K562 (cell line): ENCODE results near the gene SH3BGRL3. TPM values are rescaled to one million over a fixed set of nuclear protein-coding genes. Genes with fewer than 3 reads are reported as not detected.

Experiments used
- CEBPB ChIP-seq: fragments of 450-650 bp; IDR thresholded peaks from 2 replicates; pipeline ENCODE4 v1.6.1; 2016; ENCODE audit warnings: missing genetic modification characterization, missing compliant biosample characterization
- GTF2A2 ChIP-seq: IDR thresholded peaks from 2 replicates; pipeline ENCODE4 v1.6.1; 2016; ENCODE audit warnings: mild to moderate bottlenecking, missing genetic modification characterization, missing compliant biosample characterization
- ILK ChIP-seq: fragments of 450-650 bp; IDR thresholded peaks from 2 replicates; pipeline ENCODE4 v1.6.1; 2016; ENCODE audit warnings: missing genetic modification characterization, low read depth, mild to moderate bottlenecking, missing compliant biosample characterization, moderate library complexity, borderline replicate concordance
- MBD1 ChIP-seq: fragments of 250-450 bp; sonication (Bioruptor Pico); IDR thresholded peaks from 2 replicates; pipeline ENCODE4 v1.8.0; 2022; ENCODE audit warnings: inconsistent platforms
- PKNOX1 ChIP-seq: fragments of 450-650 bp; IDR thresholded peaks from 2 replicates; pipeline ENCODE4 v1.6.1; 2016
- PTBP1 ChIP-seq: fragments of 200-400 bp; formaldehyde crosslinking; IDR thresholded peaks from 2 replicates; pipeline ENCODE4 v1.6.1; 2017; ENCODE audit warnings: low read depth, low read length
- RREB1 ChIP-seq: fragments of 250-450 bp; sonication (Bioruptor Pico); IDR thresholded peaks from 2 replicates; pipeline ENCODE4 v1.4.0; 2020
- TOE1 ChIP-seq, 2 experiments: fragments of 450-650 bp in 1 of 2; sonication (generic) in 1 of 2; formaldehyde crosslinking in 1 of 2; IDR thresholded peaks; 2 replicates each; pipeline versions ENCODE4 v1.7.1 to v1.8.0; 2016 to 2022; ENCODE audit warnings: borderline replicate concordance in 2 of 2, mild to moderate bottlenecking in 2 of 2, antibody characterized with exemption in 1 of 2, inconsistent platforms in 1 of 2, low read depth in 1 of 2, missing genetic modification reagents in 1 of 2, moderate library complexity in 1 of 2
- UBTF ChIP-seq, 2 experiments: IDR thresholded peaks; 2 replicates each; pipeline ENCODE4 v1.6.1; 2012; ENCODE audit warnings: improper control_type of control experiment in 2 of 2, low read depth in 2 of 2, low read length in 2 of 2, borderline replicate concordance in 1 of 2
- YY1 ChIP-seq, 3 experiments: IDR thresholded peaks; 2 replicates each; pipeline ENCODE4 v1.6.1; 2011; ENCODE audit warnings: low read length in 2 of 3, mild to moderate bottlenecking in 2 of 3, moderate library complexity in 2 of 3, borderline replicate concordance in 1 of 3, control low read depth in 1 of 3, low read depth in 1 of 3; ENCODE audit not compliant: insufficient read depth in 3 of 3, insufficient replicate concordance in 2 of 3, control insufficient read depth in 1 of 3, insufficient read length in 1 of 3; ENCODE audit errors: extremely low read depth in 1 of 3
- ZNF41 ChIP-seq: fragments of 250-450 bp; sonication (Bioruptor Pico); conservative IDR thresholded peaks from 2 replicates; pipeline ENCODE4 v1.4.0; 2020; ENCODE audit warnings: mild to moderate bottlenecking
- polyA plus RNA-seq, 8 experiments: library from polyadenylated mRNA; depleted of rRNA in 4 of 8; stranded (reverse) in 5 of 8; unstranded in 3 of 8; fragments of >200 nt; fragmentation: Nextera tagmentation in 2 of 8; fragmentation: Illumina TruSeq in 1 of 8; extraction: Ambion mirVana in 2 of 8; extraction: Trizol in 1 of 8; gene quantifications; 2 replicates each; pipeline versions ENCODE4 v1.2.1 to v1.2.3, GENCODE V29; 2011 to 2014; ENCODE audit warnings: inconsistent platforms in 1 of 8, missing spikeins in 1 of 8
- total RNA-seq, 7 experiments: library from RNA; depleted of rRNA in 6 of 7; stranded (reverse); fragments of >200 nt in 6 of 7; fragmentation: Illumina TruSeq in 2 of 7; extraction: Trizol in 2 of 7; gene quantifications; 2 replicates each; pipeline versions ENCODE4 v1.2.1 to v1.2.3, GENCODE V29; 2011 to 2021; ENCODE audit warnings: low replicate concordance in 1 of 7

SH3BGRL3 gene
- total and polyA plus RNA-seq, 9 of the 15 experiments (the other 6 are each of a cell fraction or from before 2014, with no cell fraction given) = 30.3 to 140 (median 54.2) TPM

GRCh38 chr1:26306290-26307229, 26.7 kb downstream of the SH3BGRL3 start, which contains the start of gene UBXN11 (continued):
- TF ChIP-seq YY1 (IDR thresholded peaks at IDR 0.05; ENCODE audit: borderline replicate concordance in 1 of 3, control insufficient read depth in 1 of 3, extremely low read depth in 1 of 3, insufficient read depth in 3 of 3, insufficient read length in 1 of 3, insufficient replicate concordance in 2 of 3, low read depth in 1 of 3, low read length in 2 of 3) = peak; percentile 95 to 100 (median 98)
- no peak for TF ChIP-seq GTF2A2
- no peak for TF ChIP-seq UBTF (IDR thresholded peaks at IDR 0.05; ENCODE audit: borderline replicate concordance in 1 of 2, low read depth in 2 of 2, low read length in 2 of 2)
- no peak for TF ChIP-seq ILK (tag)
- no peak for TF ChIP-seq MBD1 (CRISPR knock-in tag)
- TF ChIP-seq ZNF41 (CRISPR knock-in tag) = no peak
- TF ChIP-seq RREB1 (CRISPR knock-in tag) = no peak
- TF ChIP-seq PKNOX1 = peak; percentile 62
- peak; percentile 73 for TF ChIP-seq CEBPB (tag)
- TF ChIP-seq TOE1 (IDR thresholded peaks at IDR 0.05; ENCODE audit: borderline replicate concordance) = peak; percentile 36; the same call in 1 of the 2 replicates
- no peak for TF ChIP-seq TOE1 (CRISPR knock-in tag; IDR thresholded peaks at IDR 0.05; ENCODE audit: borderline replicate concordance, low read depth)
- no peak for TF ChIP-seq PTBP1
